HG03060 (cell line): ENCODE data around the gene RDH12.
"Not testable (repeated sequence)": the region's sequence is repeated elsewhere in the genome, so short reads cannot be mapped to it uniquely, and the experiment has no call there.

ENCODE experiments used
- ATAC-seq: cut with Tn5 transposase; IDR thresholded peaks from one replicate; pipeline ENCODE4 v1.9.1; 2021; ENCODE audit warnings: low read depth, moderate number of reproducible peaks; ENCODE audit not compliant: unreplicated experiment

Gene RDH12

DNA sequence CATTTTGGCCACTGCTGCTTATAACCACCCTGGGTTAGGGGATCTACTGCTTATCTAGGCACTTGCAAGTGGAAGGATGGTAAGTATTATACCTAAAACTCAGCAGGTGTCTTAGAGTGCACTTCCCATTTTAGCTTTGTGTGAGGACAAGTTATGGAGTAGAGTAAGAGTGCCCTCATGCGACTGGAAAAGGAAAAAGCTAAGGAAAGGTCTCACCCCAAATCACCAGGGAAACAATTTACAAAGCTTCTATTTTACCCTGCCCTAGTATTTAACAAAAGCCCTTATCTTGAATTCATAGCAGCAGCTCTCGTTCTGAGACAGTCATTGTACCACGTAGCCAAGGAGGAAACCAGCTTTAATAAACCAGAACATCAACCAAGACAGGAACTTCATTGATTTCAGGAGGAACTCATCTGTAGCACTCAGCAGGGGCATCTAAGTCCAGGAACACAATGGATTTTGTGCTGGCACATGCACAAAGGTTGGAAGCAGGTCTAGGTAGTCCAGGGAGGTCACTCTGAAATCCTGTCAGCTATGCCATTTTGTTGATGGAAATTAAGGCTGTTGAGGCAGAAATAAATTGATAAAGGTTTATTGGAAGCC is 2.9 kb downstream of the RDH12 start:
- ATAC-seq: no peak

DNA sequence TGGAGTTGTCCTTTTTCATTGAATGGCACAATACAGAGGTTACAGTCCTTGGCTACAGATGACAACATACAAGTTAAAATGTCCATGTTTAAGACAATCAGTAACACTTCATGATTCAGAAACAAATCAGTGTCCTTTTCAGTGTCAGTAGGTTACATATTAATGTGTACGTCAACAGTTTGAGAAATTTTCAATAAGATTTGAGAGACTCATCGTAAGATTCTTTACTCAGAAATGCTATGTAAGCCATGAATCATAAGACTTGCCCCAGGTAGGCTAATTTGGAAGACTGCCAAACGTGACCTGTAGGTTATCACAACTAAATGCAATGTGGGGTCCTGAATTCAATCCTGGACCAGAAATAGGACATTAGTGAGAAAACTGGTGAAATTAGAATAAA is 3.5 kb downstream of the RDH12 start:
- no peak for ATAC-seq

DNA sequence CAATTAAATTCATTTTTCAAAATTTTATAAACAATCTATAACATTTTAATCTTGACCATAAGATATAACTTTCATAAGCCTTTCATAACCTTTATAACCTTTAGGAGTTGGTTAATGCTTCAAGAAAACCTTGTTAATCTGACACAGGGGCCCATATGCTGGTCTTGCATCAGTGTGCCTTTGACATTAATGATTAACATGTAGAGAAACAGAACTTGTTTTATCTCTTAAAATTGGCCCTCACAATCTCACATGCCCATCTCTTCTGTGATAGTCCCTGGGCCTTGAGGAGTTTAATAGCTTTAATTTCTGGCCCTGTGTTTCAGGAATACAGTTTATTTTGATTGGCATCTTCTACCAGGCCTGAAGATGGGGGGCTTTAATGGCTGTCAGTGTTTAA is 7.7 kb downstream of the RDH12 start:
- ATAC-seq: not testable (repeated sequence)

- not testable (repeated sequence) for ATAC-seq
Measured at GRCh38 chr14:67709796-67710195, 8.1 kb downstream of the RDH12 start.

GRCh38 chr14:67710209-67710608 is 8.5 kb downstream of the RDH12 start:
- ATAC-seq: no peak

DNA sequence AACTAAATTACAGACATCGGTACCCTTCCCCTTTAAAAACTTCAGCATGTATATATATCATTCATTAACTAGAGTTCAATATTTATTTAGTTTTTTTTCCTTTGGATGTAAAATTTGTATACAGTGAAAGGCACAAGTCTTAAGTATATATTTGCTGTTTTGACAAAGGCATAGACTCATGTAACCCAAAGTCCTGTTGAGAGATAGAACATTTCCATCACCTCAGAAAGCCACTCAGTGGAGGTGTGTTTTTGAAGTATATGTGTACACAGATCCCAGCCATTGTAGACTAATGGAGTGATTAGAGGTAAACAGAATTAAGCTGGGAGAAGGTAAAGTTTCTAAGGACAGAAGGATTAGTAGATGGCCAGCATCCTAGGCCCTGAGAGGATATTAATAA is 15.4 kb downstream of the RDH12 start:
- no peak for ATAC-seq

GRCh38 chr14:67718265-67718664 is 16.6 kb downstream of the RDH12 start:
- ATAC-seq: no peak

DNA sequence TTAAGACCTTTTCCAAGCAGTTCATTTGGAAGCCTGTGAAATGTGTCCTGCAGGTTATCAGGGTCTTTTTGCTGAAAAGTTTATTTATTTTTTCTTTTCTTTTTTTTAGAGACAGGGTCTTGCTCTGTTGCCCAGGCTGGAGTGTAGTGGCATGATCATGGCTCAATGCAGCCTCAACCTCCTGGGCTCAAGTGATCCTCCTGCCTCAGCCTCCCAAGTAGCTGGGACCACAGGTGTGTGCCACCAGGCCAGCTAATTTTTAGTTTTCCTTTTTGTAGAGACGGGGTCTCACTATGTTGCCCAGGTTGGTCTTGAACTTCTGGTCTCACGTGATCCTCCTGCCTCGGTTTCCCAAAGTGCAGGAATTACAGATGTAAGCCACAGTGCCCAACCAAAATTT is 17.7 kb downstream of the RDH12 start:
- ATAC-seq: not testable (repeated sequence)

DNA sequence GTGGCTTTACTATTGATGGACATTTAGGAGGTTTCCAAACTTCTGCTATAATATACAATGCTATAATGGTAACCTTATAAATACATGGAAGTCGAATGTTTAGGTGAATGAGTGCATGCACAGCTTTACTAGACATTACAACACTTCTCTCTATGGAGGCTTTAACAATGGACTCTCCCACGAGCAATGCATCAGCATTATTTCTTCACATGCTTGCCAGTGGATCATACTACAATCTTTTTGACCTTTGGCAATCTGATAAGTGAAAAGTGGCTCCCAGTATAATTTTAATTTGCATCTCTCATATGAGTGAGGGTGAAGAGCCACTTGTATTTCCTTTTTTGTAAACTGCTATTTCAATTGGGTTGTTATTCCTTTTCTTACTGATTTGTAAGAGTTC is 18.2 kb downstream of the RDH12 start:
- no peak for ATAC-seq

- no peak for ATAC-seq
Measured at GRCh38 chr14:67721875-67722274, 20.2 kb downstream of the RDH12 start.

DNA sequence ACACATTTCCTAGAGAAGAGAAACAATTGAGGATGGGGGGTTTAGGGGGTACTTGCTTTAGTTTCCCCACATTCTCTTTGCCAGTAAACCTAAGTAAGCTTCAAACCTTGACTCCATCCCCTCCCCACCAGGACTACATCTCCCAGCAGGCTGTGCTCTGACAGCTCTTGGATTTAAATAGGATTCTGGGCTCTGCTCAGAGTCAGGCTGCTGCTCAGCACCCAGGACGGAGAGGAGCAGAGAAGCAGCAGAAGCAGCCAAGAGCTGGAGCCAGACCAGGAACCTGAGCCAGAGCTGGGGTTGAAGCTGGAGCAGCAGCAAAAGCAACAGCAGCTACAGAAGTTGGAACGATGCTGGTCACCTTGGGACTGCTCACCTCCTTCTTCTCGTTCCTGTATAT is 20.6 kb downstream of the RDH12 start:
- no peak for ATAC-seq

DNA sequence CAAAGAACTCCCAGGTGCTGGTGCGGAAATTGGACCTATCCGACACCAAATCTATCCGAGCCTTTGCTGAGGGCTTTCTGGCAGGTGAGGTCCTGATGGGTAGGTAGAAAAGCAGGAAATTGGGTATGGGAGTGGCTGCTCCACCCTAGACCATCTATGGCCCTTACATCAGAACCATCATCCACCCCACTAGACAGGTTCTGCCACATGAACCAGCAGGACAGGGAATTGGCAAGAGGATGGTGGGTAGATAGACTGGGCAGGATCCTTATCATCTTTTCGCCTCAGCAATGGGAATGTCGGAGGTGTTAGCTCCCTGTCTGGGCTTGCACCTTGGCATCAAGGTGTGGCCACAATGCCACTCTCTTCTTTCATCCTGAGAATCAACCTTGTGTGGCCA is 23.5 kb downstream of the RDH12 start:
- no peak for ATAC-seq

- ATAC-seq: no peak
Measured at GRCh38 chr14:67727361-67727760, 25.7 kb downstream of the RDH12 start.

DNA sequence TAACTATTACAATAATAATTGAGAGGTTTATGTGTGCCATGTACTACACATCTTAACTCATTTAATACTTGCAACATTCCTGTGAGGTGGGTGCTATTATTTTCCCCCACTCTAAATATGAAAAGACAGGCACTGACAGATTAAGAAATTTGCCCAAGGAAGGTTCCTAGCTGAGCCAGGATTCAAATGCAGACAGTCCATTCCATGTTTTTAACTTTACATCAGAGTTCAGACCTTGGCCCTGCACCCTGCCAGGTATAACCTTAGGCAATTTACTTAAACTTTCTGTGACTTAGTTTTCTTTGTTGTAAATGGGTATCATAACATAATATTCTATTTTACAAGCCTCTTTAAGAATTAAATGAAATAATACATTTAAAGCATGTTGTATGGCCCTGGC is 26.6 kb downstream of the RDH12 start:
- no peak for ATAC-seq

DNA sequence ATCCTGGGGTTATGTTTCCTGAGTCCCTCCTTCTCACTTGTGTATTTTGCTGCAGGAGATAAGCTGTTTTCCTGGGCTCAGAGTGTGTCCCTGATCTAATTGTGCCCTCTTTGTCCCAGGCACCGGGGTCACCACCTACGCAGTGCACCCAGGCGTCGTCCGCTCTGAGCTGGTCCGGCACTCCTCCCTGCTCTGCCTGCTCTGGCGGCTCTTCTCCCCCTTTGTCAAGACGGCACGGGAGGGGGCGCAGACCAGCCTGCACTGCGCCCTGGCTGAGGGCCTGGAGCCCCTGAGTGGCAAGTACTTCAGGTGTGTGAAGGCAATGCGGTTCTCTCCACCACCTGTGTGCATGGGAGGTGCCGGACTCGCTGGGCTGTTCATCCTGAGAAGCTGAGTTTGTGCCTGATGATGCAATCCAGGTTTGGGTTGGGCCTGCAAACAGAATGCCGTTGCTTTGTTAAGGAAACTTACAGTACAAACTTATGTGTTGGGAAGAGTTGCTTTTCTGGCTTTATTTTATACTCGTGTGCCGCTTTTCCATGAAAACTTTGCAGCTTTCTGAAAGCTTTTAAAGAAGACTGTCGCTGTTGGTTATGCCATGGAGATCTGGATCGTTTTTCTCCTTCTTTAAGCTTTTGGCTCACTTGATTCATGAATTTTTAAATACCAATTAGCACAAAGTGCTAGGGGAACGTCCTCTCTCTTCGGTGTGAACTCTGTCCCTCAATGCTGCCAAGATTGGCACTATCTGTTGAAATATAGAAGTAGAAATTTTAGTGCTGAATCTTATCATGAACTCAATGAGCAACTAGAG is 27.6 kb downstream of the RDH12 start:
- ATAC-seq: no peak

GRCh38 chr14:67733616-67734015 is 31.9 kb downstream of the RDH12 start:
- no peak for ATAC-seq

- ATAC-seq: no peak
Measured at GRCh38 chr14:67734675-67735074, 33.0 kb downstream of the RDH12 start.

DNA sequence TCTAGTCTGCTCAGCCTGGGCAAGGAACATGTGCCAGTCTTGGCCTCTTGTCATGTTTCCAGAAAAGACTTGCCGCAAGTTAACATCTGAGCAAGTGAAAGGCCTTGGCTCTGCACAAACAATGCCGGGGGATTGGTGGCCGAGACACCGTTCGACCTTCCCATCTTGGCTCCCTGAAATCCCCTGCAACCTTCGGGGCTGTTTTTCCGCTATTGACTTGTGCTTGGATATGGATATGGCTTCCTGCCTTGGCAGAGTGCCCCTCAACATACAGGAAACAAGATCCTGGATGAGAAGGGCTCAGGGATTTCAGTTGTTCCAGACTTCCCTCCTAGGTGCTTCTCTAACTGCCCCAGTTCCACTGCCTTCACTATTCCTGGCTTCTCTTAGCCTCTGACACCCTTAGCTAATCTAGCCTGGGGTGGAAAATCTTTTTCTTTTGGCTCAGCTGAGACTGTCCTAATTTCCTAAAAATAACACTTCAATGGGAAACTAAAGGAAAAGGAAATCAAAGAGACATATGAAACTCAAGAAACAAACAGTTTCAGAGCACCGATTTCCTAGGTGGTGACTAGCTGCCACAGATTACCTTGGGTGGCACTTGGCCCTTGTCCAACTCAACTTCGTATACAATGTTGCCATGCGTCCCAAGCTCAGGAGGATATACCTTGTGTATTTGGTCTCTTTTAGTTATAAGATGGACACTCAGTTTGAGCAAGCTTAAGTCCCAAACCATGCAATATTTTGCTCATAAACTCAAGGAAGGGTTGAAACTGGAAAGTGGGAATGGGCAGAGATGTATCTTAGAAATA is 33.9 kb downstream of the RDH12 start:
- ATAC-seq: no peak

GRCh38 chr14:67736771-67737170 is 35.1 kb downstream of the RDH12 start:
- no peak for ATAC-seq

DNA sequence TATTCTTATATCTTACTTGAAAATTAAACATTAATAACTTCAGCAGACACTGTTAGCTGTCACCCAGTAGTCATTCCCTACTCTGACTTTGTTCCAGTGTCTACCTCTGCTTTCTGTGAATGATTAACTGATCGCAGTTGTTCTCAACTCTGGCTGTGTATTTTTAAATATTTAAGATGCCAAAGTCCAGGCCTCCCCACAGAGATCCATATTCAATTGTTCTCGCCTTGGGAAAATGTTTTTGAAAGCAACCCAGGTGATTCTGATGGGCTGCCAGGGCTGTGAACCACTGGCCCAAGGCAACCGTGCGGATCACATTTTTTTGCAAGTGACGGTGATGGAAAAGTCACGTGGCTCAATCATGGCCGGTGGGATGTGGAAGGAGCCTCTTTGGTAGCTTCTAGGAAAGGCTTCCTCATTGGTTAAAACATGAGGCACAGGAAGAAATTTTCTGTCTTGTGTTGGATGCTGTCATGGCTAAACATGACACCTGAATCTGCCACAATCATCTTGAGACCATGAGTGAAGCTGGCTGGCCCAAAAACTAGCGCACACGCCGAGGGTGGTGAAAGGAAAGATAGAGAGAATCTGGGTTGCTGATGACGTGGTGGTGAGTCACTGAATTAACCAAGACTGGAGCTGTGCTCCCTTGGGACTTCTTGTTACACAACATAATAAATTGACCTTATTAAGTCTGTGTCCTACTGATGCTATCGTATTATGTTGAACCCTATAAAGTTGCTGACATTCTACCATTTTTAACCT is 37.2 kb downstream of the RDH12 start:
- no peak for ATAC-seq

DNA sequence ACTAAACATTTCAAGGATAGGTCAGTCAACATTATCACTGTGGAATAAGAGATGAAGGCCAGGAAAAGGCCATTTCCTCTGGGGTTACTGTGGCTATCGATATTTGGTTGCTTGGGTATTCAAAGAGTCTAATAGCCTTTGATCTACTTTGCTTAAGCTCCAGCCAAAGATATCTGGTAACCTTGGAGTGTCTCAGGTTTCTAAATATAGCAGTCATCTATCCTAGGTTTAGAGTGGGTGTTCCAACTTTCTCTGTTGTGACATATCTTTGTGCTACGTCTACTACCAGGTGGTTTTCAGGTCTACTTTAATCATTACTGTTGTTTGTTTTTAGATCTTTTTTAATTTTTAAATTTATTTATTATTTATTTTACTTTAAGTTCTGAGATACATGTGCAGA is 42.4 kb downstream of the RDH12 start:
- no peak for ATAC-seq
